ENCODE data around the gene ATP9B.
"Not testable (repeated sequence)": the region's sequence is repeated elsewhere in the genome, so short reads cannot be mapped to it uniquely, and the experiment has no call there.

ATP9B gene

DNA sequence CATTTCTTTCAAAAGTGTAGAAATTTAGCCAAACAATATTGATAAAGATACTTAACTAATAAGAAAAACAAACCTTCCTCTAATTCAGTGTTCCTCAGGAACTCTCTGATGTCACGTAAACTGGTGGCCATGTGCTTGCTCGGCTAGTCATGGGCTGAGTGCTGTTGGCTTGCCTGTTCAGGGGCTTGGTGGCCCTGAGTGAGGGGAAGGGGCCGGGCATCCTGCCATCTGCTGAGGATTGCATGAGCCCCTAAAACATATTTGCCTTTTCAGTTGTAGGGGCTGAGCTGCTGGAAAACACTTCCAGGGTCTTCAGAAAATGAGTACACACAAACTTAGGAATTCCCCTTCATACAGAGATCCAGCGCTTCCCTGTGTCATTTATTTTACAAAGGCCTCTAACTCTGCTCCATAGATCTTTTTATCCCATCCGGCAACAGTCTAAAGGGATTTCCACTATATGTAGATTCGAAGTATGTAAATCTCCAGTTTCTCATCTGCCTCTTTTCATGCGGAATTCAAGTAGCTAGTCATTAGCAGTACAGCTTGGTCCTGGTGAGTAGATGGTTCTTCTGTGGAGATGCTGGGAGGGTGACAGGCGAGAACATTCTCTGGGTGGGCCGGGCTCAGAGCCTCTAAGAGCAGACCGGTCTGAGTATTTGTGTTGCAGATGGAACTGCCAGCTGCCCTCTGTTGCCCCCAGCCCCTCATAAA, 306.4 kb downstream of the ATP9B start:
- Histone ChIP-seq H3K79me2 (ENCODE audit: low read length) (no peaks in the 10 kb centered on the region), H3K27ac (ENCODE audit: low read length) (no peak overlapping the region), H3K9me3 (replicated peaks; ENCODE audit: insufficient read depth, low read length) (no peaks in the 10 kb centered on the region), H3K27me3 (replicated peaks; ENCODE audit: insufficient read depth, low read length) (no peaks in the 10 kb centered on the region), H3K36me3 (replicated peaks; ENCODE audit: insufficient read depth, low read length) (no peaks in the 10 kb centered on the region), H3K4me2 (ENCODE audit: low read depth, low read length) (no peak overlapping the region), H3K4me1 (ENCODE audit: low read length) (no peaks in the 10 kb centered on the region), H3K4me3 (ENCODE audit: low read length) (no peak overlapping the region), H3K9ac (ENCODE audit: low read length) (no peak overlapping the region), H2AFZ (ENCODE audit: low read length) (no peak overlapping the region), H4K20me1 (ENCODE audit: insufficient read depth, low read length) (no peaks in the 10 kb centered on the region), H3K9me2 (replicated peaks; ENCODE audit: insufficient read depth, low read length) (no peaks in the 10 kb centered on the region), H3F3A (ENCODE audit: insufficient read depth, low read length) (no peaks in the 10 kb centered on the region)
- TF ChIP-seq, protein P1, sequence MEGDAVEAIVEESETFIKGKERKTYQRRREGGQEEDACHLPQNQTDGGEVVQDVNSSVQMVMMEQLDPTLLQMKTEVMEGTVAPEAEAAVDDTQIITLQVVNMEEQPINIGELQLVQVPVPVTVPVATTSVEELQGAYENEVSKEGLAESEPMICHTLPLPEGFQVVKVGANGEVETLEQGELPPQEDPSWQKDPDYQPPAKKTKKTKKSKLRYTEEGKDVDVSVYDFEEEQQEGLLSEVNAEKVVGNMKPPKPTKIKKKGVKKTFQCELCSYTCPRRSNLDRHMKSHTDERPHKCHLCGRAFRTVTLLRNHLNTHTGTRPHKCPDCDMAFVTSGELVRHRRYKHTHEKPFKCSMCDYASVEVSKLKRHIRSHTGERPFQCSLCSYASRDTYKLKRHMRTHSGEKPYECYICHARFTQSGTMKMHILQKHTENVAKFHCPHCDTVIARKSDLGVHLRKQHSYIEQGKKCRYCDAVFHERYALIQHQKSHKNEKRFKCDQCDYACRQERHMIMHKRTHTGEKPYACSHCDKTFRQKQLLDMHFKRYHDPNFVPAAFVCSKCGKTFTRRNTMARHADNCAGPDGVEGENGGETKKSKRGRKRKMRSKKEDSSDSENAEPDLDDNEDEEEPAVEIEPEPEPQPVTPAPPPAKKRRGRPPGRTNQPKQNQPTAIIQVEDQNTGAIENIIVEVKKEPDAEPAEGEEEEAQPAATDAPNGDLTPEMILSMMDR (IDR thresholded peaks at IDR 0.05; ENCODE audit: low read length): no peak
- no peak for TF ChIP-seq EZH2 (optimal IDR thresholded peaks at IDR 0.05; ENCODE audit: low read depth, low read length)
- TF ChIP-seq EZH2phosphoT487 (IDR thresholded peaks at IDR 0.05; ENCODE audit: low read length): no peak
- DNase-seq: no peak

DNA sequence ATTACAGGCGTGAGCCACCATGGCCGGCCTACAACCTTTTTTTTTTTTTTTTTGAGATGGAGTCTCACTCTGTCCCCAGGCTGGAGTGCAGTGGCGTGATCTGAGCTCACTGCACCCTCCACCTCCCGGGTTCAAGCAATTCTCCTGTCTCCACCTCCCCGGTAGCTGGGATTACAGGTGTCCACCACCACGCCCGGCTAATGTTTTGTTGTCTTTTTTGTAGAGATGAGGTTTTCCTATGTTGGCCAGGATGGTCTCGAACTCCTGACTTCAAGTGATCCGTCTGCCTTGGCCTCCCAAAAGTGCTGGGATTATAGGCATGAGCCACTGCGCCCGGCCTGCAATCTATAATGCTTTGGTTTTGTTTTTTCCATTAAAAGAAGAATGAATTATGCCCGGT, 307.5 kb downstream of the ATP9B start:
- H3K9me3 ChIP-seq (replicated peaks; ENCODE audit: insufficient read depth, low read length); H2AFZ ChIP-seq (ENCODE audit: low read length); H3K4me2 ChIP-seq (ENCODE audit: low read depth, low read length); H3K9me2 ChIP-seq (replicated peaks; ENCODE audit: insufficient read depth, low read length); H3K79me2 ChIP-seq (ENCODE audit: low read length); DNase-seq; H3K27ac ChIP-seq (ENCODE audit: low read length); H3K4me1 ChIP-seq (ENCODE audit: low read length); H3K27me3 ChIP-seq (replicated peaks; ENCODE audit: insufficient read depth, low read length); H3K36me3 ChIP-seq (replicated peaks; ENCODE audit: insufficient read depth, low read length); H3K9ac ChIP-seq (ENCODE audit: low read length); H4K20me1 ChIP-seq (ENCODE audit: insufficient read depth, low read length); H3F3A ChIP-seq (ENCODE audit: insufficient read depth, low read length); H3K4me3 ChIP-seq (ENCODE audit: low read length): not testable (repeated sequence)

DNA sequence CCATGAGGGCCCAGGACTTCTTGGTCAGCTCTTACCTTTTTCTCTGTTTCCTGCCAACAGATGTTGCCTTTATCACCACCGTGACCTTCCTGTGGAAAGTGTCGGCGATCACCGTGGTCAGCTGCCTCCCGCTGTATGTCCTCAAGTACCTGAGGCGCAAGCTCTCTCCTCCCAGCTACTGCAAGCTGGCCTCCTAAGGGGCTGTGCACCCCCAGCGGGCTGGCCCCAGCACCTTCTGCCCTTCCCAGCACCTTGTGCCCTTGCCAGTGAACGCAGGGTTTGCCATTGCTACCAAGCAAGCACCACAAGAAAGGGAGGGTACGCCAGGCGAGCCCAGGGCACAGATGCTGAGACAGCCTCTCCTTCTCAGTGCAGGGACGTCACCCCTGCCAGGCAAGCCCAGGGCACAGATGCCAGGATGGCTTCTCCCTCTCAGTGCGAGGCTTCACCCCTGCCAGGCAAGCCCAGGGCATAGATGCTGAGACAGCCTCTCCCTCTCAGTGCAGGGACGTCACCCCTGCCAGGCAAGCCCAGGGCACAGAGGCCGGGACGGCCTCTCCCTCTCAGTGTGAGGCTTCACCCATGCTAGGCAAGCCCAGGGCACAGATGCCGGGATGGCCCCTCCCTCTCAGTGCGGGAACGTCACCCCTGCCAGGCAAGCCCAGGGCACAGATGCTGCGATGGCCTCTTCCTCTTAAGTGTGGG, 308.1 kb downstream of the ATP9B start:
- no peak overlapping the region for H3K4me3 ChIP-seq (ENCODE audit: low read length)
- H4K20me1 ChIP-seq (ENCODE audit: insufficient read depth, low read length): no peaks in the 10 kb centered on the region
- TF ChIP-seq EZH2 (optimal IDR thresholded peaks at IDR 0.05; ENCODE audit: low read depth, low read length) (no peak), EZH2phosphoT487 (IDR thresholded peaks at IDR 0.05; ENCODE audit: low read length) (no peak)
- TF ChIP-seq, protein P1 (IDR thresholded peaks at IDR 0.05; ENCODE audit: low read length): no peak
- H3K79me2 ChIP-seq (ENCODE audit: low read length): no peaks in the 10 kb centered on the region
- no peaks in the 10 kb centered on the region for H3K9me3 ChIP-seq (replicated peaks; ENCODE audit: insufficient read depth, low read length)
- H3K36me3 ChIP-seq (replicated peaks; ENCODE audit: insufficient read depth, low read length): no peaks in the 10 kb centered on the region
- H3K9me2 ChIP-seq (replicated peaks; ENCODE audit: insufficient read depth, low read length): no peaks in the 10 kb centered on the region
- no peak overlapping the region for H2AFZ ChIP-seq (ENCODE audit: low read length)
- DNase-seq: no peak
- no peak overlapping the region for H3K27ac ChIP-seq (ENCODE audit: low read length)
- no peak overlapping the region for H3K4me2 ChIP-seq (ENCODE audit: low read depth, low read length)
- no peaks in the 10 kb centered on the region for H3F3A ChIP-seq (ENCODE audit: insufficient read depth, low read length)
- H3K4me1 ChIP-seq (ENCODE audit: low read length): no peaks in the 10 kb centered on the region
- H3K9ac ChIP-seq (ENCODE audit: low read length): no peak overlapping the region
- H3K27me3 ChIP-seq (replicated peaks; ENCODE audit: insufficient read depth, low read length): no peaks in the 10 kb centered on the region

Measured in MM.1S (cell line).